ENCODE measurements around the gene ITPRIPL1.

DNA sequence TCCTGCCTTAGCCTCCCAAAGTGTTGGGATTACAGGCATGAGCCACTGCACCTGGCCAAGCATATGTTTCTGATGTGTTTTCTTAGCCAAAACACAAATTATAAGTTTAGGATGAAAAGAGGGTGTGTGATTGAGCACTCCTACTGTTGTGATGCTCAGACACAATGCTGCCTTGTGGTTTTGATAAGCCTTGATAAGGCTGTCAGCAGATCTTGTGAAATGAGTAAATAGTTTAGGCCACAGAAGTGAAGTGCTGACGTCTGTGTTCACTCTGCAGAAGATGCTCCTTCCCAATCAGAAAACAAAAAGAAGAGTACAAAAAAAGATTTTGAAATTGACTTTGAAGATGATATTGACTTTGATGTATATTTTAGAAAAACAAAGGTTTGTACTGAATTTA, 34.7 kb downstream of the ITPRIPL1 start:
- TF ChIP-seq, protein P1, sequence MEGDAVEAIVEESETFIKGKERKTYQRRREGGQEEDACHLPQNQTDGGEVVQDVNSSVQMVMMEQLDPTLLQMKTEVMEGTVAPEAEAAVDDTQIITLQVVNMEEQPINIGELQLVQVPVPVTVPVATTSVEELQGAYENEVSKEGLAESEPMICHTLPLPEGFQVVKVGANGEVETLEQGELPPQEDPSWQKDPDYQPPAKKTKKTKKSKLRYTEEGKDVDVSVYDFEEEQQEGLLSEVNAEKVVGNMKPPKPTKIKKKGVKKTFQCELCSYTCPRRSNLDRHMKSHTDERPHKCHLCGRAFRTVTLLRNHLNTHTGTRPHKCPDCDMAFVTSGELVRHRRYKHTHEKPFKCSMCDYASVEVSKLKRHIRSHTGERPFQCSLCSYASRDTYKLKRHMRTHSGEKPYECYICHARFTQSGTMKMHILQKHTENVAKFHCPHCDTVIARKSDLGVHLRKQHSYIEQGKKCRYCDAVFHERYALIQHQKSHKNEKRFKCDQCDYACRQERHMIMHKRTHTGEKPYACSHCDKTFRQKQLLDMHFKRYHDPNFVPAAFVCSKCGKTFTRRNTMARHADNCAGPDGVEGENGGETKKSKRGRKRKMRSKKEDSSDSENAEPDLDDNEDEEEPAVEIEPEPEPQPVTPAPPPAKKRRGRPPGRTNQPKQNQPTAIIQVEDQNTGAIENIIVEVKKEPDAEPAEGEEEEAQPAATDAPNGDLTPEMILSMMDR (IDR thresholded peaks at IDR 0.05): no peak
- no peak for TF ChIP-seq POLR2A (IDR thresholded peaks at IDR 0.05)
- TF ChIP-seq POLR2AphosphoS5 (IDR thresholded peaks at IDR 0.05): no peak
